Muscle layer of duodenum (tissue), 2 donors: ENCODE data around the gene WDPCP.
"Not testable (repeated sequence)": the region's sequence is repeated elsewhere in the genome, so short reads cannot be mapped to it uniquely, and the experiment has no call there.

Experiments
- H3K27ac ChIP-seq: one replicate; pipeline ENCODE4 v1.7.0; 2013; ENCODE audit warnings: mild to moderate bottlenecking, low read length
- H3K27me3 ChIP-seq: one replicate; pipeline ENCODE4 v1.7.0; 2013; ENCODE audit warnings: low read depth, mild to moderate bottlenecking, control low read depth, low read length
- H3K36me3 ChIP-seq, 2 donors: one replicate each; pipeline ENCODE4 v1.7.0; 2013; ENCODE audit warnings: low read length in 2 of 2, control low read depth in 1 of 2, mild to moderate bottlenecking in 1 of 2; ENCODE audit not compliant: insufficient read depth in 2 of 2, control insufficient read depth in 1 of 2
- H3K4me1 ChIP-seq, 2 donors: one replicate each; pipeline ENCODE4 v1.7.0; 2013; ENCODE audit warnings: low read length in 2 of 2, mild to moderate bottlenecking in 2 of 2, control low read depth in 1 of 2, moderate library complexity in 1 of 2; ENCODE audit not compliant: insufficient read depth in 2 of 2, control insufficient read depth in 1 of 2
- H3K4me3 ChIP-seq, 2 donors: one replicate each; pipeline ENCODE4 v1.7.0; 2013; ENCODE audit warnings: low read length in 2 of 2, low read depth in 1 of 2, mild to moderate bottlenecking in 1 of 2
- H3K9me3 ChIP-seq, 2 donors: one replicate each; pipeline ENCODE4 v1.7.0; 2013; ENCODE audit warnings: low read length in 2 of 2, control low read depth in 1 of 2, mild to moderate bottlenecking in 1 of 2; ENCODE audit not compliant: control insufficient read depth in 1 of 2
- donor health status: healthy.

Gene WDPCP, protein sequence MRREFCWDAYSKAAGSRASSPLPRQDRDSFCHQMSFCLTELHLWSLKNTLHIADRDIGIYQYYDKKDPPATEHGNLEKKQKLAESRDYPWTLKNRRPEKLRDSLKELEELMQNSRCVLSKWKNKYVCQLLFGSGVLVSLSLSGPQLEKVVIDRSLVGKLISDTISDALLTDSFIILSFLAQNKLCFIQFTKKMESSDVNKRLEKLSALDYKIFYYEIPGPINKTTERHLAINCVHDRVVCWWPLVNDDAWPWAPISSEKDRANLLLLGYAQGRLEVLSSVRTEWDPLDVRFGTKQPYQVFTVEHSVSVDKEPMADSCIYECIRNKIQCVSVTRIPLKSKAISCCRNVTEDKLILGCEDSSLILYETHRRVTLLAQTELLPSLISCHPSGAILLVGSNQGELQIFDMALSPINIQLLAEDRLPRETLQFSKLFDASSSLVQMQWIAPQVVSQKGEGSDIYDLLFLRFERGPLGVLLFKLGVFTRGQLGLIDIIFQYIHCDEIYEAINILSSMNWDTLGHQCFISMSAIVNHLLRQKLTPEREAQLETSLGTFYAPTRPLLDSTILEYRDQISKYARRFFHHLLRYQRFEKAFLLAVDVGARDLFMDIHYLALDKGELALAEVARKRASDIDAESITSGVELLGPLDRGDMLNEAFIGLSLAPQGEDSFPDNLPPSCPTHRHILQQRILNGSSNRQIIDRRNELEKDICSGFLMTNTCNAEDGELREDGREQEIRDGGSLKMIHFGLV

DNA sequence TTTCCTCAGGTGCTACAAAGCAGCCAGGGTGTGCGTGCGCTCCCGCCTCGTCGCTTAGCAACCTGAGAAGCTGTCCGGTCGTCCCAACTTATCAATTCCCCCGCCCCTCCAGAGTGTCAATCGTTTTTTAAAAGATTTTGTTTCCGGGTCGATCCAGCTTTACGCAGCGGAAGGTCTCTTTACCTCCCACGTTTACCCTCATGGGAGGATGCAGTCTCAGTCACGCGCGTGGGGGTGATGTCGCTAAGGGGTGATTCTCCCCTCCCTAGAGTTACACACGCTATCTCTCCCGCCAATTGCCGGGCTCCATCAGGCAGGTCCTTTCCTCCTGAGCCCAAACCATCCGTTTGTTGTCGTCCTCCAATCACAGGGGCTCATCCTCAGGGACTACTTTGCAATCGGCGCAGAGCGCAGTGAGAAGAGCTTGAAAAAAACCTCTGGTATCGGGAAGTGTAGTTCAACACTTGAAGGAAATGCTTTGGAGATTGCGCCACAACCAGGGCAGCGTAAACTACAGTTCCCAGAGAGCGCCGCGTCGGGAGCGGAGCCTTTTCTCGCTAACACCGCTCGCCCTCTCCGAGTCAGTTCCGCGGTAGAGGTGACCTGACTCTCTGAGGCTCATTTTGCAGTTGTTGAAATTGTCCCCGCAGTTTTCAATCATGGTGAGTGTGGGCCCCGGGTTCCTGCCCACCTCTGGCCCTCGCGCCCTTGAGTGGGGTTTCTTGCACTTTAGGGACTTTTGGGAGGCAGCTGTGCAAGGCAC lies at the start of gene WDPCP, which contains the start of gene MDH1:
Gene WDPCP, minus strand, starts transcription at position 93 of the 763 bp plus-strand sequence. CDS start 206 bp downstream, outside the sequence.
Gene MDH1, plus strand, starts transcription at position 579 of the 763 bp plus-strand sequence. Its CDS starts 81 bp downstream, at position 660.
- Histone ChIP-seq H3K9me3 (no peaks in the 10 kb centered on the region), H3K27me3 (no peaks in the 10 kb centered on the region), H3K27ac (peak within 1 kb of the TSS; percentile 94), H3K4me1 (peaks cover 10 to 38% of the 10 kb centered on the region in 2 donors), H3K4me3 (peak within 1 kb of the TSS; percentile 93 to 95), H3K36me3 (no peaks in the 10 kb centered on the region)

DNA sequence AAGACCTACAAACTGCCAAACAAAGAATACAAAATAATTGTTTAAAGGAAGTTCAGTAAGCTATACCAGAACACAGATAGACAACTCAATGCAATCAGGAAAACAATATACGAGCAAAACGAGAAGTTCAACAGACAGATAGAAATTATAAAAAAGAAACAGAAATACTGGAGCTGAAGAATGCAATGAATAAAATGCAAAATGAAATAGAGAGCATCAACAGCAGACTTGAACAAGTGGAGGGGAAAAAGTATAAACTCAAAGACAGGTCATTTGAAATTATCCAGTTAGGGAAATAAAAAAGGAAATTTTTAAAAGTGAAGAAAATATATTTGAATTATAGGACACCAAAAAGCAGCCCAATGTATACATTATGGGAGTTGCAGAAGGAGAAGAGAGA lies 44.1 kb upstream of the WDPCP start:
- Histone ChIP-seq H3K27ac (no peak overlapping the region), H3K4me1 (no peaks in the 10 kb centered on the region), H3K27me3 (no peaks in the 10 kb centered on the region), H3K4me3 (no peak overlapping the region), H3K9me3 (peaks cover 7 to 30% of the 10 kb centered on the region in 2 donors), H3K36me3 (no peaks in the 10 kb centered on the region)

DNA sequence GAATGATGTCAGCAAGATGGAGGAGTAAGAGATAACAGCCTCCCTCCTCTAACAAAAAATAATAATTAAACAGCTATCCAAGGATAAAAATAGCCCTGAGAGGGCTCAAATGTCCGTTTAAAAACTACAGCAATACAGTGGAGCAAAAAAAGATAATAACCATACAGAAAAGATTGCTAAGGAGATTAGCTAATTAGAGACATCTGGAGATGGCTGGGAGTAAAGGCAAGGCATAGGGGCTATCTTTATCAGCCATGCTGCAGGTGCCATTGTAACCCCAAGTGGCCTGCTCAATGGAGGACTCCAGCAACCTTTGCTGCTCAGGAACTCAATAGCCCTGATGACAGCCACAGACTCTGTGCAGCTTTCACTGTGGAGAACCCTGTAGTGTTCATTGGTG lies 43.2 kb upstream of the WDPCP start:
- Histone ChIP-seq H3K36me3 (no peaks in the 10 kb centered on the region), H3K27ac (no peak overlapping the region), H3K4me3 (no peak overlapping the region), H3K9me3 (peaks cover 7 to 29% of the 10 kb centered on the region in 2 donors), H3K27me3 (no peaks in the 10 kb centered on the region), H3K4me1 (no peaks in the 10 kb centered on the region)

DNA sequence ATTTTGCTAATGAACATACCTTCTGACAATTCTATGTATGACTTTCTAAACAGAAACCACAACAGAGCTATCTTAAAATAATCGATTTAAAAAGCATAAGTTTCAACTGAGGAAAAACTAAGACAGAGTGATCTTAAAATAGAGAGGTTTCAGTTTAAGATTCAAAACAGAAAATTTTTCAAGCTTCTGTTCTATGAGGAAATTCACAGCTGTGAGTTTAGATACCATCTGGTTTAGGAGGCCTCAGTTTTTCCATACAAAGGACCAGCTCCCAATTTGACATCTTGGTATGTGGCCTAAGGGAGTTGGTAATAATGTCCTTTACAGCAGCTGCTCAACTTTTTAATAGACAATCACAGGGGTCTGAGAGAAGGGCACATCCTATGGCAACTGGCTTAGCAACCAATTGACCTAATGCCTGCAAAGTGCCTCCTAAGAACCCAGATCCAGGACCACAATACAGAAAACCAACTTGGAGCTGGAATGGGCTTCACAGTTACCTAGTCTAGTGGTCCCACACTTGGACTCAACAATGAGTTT lies 40.2 kb upstream of the WDPCP start:
- H3K27ac ChIP-seq: no peak overlapping the region
- H3K36me3 ChIP-seq: no peaks in the 10 kb centered on the region
- no peaks in the 10 kb centered on the region for H3K27me3 ChIP-seq
- H3K4me3 ChIP-seq: no peak overlapping the region
- H3K9me3 ChIP-seq: peaks cover 7 to 19% of the 10 kb centered on the region in 2 donors
- H3K4me1 ChIP-seq: no peaks in the 10 kb centered on the region

DNA sequence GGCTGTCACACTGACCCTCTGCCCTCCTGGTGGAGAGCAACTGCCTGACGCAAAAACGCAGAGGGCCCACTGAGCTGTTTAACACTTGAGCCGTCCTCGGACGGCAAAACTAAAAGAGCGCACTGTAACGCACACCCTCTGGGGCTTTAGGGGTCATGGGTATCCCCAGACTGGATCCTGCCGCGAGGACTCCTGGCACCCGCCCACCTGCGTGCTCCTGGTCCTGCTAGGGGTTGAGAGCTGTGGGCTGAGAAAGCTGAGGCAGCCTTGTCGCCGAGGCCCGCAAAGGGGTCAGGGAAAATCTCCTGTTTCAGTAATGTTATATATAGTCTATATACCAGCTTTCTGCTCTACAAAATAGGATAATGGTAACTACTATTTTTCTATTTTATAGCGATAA lies 39.6 kb upstream of the WDPCP start:
- H3K4me3 ChIP-seq: no peak overlapping the region
- H3K27me3 ChIP-seq: no peaks in the 10 kb centered on the region
- H3K27ac ChIP-seq: no peak overlapping the region
- H3K4me1 ChIP-seq: no peaks in the 10 kb centered on the region
- peaks cover 7 to 17% of the 10 kb centered on the region in 2 donors for H3K9me3 ChIP-seq
- no peaks in the 10 kb centered on the region for H3K36me3 ChIP-seq

DNA sequence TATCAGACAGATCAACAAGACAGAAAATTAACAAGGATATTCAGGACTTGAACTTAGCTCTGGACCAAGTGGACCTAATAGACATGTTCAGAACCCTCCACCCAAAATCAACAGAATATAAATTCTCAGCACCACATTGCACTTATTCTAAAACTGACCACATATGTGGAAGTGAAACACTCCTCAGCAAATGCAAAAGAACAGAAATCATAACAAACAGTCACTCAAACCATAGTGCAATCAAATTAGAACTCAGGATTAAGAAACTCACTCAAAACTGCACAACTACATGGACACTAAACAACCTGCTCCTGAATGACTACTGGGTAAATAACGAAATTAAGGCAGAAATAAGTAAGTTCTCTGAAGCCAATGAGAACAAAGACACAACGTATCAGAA lies 35.5 kb upstream of the WDPCP start:
- H3K4me1 ChIP-seq, H3K36me3 ChIP-seq, H3K9me3 ChIP-seq, H3K4me3 ChIP-seq, H3K27me3 ChIP-seq, H3K27ac ChIP-seq: not testable (repeated sequence)

DNA sequence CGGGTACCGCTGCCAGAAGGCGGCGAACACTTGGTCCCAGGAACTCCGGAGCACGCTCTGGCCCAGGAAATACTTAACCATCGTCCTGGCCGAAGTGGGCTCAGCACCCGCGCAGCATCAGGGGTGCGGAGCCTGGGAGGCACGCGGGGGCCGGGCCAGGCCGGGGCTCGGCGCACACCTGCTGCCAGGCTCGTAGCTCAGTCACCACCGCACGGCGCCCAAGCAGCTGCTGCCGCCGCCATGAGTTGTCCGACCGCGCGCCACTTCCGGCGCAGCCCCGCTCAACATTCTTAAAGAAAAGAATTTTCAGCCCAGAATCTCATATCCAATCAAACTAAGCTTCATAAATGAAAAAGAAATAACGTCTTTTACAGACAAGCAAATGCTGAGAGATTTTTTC lies 34.5 kb upstream of the WDPCP start:
- Histone ChIP-seq H3K4me3 (no peak overlapping the region), H3K27me3 (no peaks in the 10 kb centered on the region), H3K36me3 (no peaks in the 10 kb centered on the region), H3K4me1 (no peaks in the 10 kb centered on the region), H3K9me3 (no peaks in the 10 kb centered on the region), H3K27ac (no peak overlapping the region)

DNA sequence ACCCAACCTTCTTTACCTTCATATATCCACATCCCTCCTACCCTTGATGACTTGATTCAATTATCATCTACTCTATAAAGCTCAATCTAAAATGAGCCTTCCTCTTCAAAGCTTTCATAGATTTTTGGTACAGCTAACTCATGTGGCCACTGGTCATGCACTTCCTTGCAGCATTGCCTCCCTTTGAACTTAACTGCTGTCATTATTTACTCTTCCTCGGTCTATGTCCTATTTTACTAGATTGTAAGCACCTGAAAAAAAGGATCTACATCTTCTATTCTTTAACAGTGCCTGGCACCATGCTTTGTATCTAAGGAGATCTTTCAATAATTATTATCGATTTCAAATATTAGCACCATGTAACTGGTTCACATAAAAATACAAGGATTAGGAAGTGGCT lies 31.1 kb upstream of the WDPCP start:
- Histone ChIP-seq H3K27me3 (no peaks in the 10 kb centered on the region), H3K9me3 (no peaks in the 10 kb centered on the region), H3K4me1 (no peaks in the 10 kb centered on the region), H3K36me3 (no peaks in the 10 kb centered on the region), H3K4me3 (no peak overlapping the region), H3K27ac (no peak overlapping the region)

DNA sequence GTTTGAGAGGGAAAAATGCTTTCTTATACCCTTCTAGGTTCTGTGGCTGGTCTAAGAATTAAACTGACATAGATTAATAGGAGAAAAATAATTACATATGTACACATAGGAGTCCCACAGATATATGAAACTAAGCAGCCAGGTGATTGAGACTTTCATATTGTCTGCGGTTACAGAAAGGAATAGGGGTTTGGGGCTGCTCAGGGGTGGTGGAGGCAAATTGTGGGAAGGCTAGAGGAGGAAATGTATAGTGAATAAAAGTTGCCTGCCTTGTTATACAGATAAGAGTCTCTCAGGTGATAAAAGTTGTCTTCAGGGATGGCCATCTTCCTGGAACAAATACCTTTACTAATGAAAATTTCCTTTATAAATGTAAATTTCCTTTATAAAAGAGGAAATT lies 29.1 kb upstream of the WDPCP start:
- H3K4me1 ChIP-seq: no peaks in the 10 kb centered on the region
- H3K27me3 ChIP-seq: no peaks in the 10 kb centered on the region
- no peaks in the 10 kb centered on the region for H3K36me3 ChIP-seq
- no peaks in the 10 kb centered on the region for H3K9me3 ChIP-seq
- no peak overlapping the region for H3K4me3 ChIP-seq
- no peak overlapping the region for H3K27ac ChIP-seq

DNA sequence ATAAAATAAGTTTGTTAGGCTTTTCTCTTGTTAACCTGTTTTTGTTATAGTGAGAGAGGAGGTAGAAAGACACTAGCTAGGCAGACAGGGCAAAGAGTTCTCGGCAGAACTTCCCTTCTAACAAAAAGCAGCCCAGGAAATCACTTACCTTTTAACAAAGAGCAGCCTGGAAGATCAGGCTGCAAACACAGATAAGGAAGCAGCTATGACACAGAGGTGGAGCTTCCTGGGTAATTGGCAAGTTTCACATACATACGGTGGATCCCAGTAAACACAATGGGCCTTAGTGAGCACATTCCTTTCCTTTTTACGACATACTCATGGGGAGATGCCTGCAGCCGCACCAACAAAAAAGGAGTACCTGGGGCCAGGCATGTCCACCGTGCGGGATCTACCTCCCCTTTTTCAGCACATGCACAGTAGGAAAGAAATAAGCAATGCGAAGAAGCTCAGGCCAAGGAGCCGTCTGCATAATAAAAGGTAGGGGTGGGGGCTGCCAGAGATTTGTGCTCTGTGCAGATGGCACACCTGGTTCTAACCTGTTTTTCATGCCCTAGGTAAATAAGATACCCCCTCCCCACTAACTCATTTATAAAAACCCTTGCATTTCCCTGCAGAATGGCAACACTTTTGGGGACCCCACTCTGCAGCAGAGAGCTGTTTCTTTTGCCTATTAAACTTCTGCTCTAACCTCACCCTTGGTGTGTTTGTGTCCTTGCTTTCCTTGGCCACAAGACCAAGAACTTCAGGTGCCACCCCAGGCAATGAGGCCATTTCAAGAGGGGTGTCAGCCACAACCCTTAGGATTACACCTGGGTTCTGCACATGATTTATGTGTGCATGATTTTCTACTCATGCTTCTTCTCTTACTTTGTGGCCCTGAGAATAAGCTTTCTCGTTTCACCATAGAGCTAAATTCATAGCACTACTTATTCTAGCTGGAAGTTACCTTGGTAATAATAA lies 27.0 kb upstream of the WDPCP start:
- no peaks in the 10 kb centered on the region for H3K36me3 ChIP-seq
- H3K4me1 ChIP-seq: no peaks in the 10 kb centered on the region
- H3K4me3 ChIP-seq: no peak overlapping the region
- no peak overlapping the region for H3K27ac ChIP-seq
- no peaks in the 10 kb centered on the region for H3K9me3 ChIP-seq
- no peaks in the 10 kb centered on the region for H3K27me3 ChIP-seq
